Parathyroid adenoma (tissue), 2 donors: ENCODE results near the gene PARS2.

Experiments used
- H2AFZ ChIP-seq: fragments of 300-600 bp; sonication (generic); one replicate; pipeline ENCODE4 v1.7.0; 2017; ENCODE audit warnings: antibody characterized with exemption, mild to moderate bottlenecking
- H3K27ac ChIP-seq: fragments of 300-600 bp; sonication (generic); one replicate; pipeline ENCODE4 v1.7.0; 2017
- H3K27me3 ChIP-seq: fragments of 300-600 bp; sonication (generic); one replicate; pipeline ENCODE4 v1.7.0; 2017; ENCODE audit warnings: low read length; ENCODE audit not compliant: control insufficient read depth, insufficient read depth
- H3K36me3 ChIP-seq: fragments of 300-600 bp; sonication (generic); one replicate; pipeline ENCODE4 v1.7.0; 2017; ENCODE audit warnings: low read length; ENCODE audit not compliant: control insufficient read depth, insufficient read depth
- H3K4me1 ChIP-seq: fragments of 300-600 bp; sonication (generic); one replicate; pipeline ENCODE4 v1.7.0; 2017; ENCODE audit warnings: control low read depth
- H3K4me2 ChIP-seq: fragments of 300-600 bp; sonication (generic); one replicate; pipeline ENCODE4 v1.7.0; 2017; ENCODE audit warnings: low read length
- H3K4me3 ChIP-seq: fragments of 300-600 bp; sonication (generic); one replicate; pipeline ENCODE4 v1.7.0; 2017; ENCODE audit warnings: low read depth, low read length
- H3K79me2 ChIP-seq: fragments of 300-600 bp; sonication (generic); one replicate; pipeline ENCODE4 v1.7.0; 2017; ENCODE audit warnings: control low read depth
- H3K9ac ChIP-seq: fragments of 300-600 bp; sonication (generic); one replicate; pipeline ENCODE4 v1.7.0; 2017; ENCODE audit warnings: mild to moderate bottlenecking
- H3K9me3 ChIP-seq: fragments of 300-600 bp; sonication (generic); one replicate; pipeline ENCODE4 v1.7.0; 2017; ENCODE audit warnings: low read length; ENCODE audit not compliant: control insufficient read depth
- TF ChIP-seq, protein P1 (sequence below): fragments of 300-600 bp; sonication (generic); IDR thresholded peaks from one replicate; pipeline ENCODE4 v1.7.0; 2017; ENCODE audit warnings: antibody characterized with exemption, mild to moderate bottlenecking
- donor health status: primary hyperparathyroidism.

The PARS2 gene

DNA sequence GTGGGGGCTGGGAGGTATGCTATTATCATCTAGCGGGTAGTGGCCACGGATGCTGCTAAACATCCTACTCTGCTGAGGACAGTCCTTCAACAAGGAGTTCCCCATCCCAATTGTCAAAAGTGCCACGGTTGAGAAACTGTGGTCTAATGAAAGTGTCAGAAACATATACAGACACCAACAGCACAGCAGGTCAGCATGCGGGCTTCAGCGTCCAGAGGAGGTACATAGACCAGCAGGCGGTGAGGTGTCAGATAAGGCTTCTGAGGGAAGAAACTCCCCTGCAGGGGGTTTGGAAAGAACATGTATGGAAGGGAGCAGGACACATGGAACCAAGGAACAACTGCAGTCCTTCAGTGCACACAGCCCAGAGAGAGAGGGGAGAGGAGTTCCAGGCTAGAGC lies 53.5 kb downstream of the PARS2 start:
- no peaks in the 10 kb centered on the region for H3K9me3 ChIP-seq
- H2AFZ ChIP-seq, result no peak overlapping the region
- H3K9ac ChIP-seq, result no peak overlapping the region
- no peaks in the 10 kb centered on the region for H3K36me3 ChIP-seq
- TF ChIP-seq, protein P1, sequence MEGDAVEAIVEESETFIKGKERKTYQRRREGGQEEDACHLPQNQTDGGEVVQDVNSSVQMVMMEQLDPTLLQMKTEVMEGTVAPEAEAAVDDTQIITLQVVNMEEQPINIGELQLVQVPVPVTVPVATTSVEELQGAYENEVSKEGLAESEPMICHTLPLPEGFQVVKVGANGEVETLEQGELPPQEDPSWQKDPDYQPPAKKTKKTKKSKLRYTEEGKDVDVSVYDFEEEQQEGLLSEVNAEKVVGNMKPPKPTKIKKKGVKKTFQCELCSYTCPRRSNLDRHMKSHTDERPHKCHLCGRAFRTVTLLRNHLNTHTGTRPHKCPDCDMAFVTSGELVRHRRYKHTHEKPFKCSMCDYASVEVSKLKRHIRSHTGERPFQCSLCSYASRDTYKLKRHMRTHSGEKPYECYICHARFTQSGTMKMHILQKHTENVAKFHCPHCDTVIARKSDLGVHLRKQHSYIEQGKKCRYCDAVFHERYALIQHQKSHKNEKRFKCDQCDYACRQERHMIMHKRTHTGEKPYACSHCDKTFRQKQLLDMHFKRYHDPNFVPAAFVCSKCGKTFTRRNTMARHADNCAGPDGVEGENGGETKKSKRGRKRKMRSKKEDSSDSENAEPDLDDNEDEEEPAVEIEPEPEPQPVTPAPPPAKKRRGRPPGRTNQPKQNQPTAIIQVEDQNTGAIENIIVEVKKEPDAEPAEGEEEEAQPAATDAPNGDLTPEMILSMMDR, result no peak
- H3K79me2 ChIP-seq, result no peaks in the 10 kb centered on the region
- H3K27me3 ChIP-seq, result no peaks in the 10 kb centered on the region
- no peak overlapping the region for H3K27ac ChIP-seq
- no peak overlapping the region for H3K4me3 ChIP-seq
- no peak overlapping the region for H3K4me2 ChIP-seq
- H3K4me1 ChIP-seq, result no peaks in the 10 kb centered on the region

DNA sequence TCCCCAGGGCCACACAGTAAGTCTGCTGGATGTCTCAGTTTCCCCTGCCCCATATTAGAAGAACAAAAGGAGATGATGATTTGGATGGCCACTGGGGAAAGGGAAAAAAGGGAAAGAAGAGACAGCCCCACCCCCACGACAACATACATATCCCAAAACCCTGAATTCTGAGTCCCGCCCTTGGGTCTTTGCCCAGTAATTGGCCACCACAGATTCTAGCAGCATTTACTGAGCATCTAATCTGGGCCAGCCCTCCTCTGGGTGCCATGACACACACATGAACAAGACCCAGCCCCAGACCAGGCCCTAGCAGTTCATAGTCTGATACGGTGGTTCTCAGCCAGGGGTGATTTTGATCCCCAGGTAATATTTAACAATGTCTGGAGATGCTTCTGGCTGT lies 53.9 kb downstream of the PARS2 start:
- H2AFZ ChIP-seq, result no peak overlapping the region
- no peaks in the 10 kb centered on the region for H3K9me3 ChIP-seq
- H3K27ac ChIP-seq, result no peak overlapping the region
- H3K27me3 ChIP-seq, result no peaks in the 10 kb centered on the region
- no peak overlapping the region for H3K4me2 ChIP-seq
- no peaks in the 10 kb centered on the region for H3K36me3 ChIP-seq
- H3K4me1 ChIP-seq, result no peaks in the 10 kb centered on the region
- H3K79me2 ChIP-seq, result no peaks in the 10 kb centered on the region
- TF ChIP-seq, protein P1, result no peak
- no peak overlapping the region for H3K4me3 ChIP-seq
- H3K9ac ChIP-seq, result no peak overlapping the region

DNA sequence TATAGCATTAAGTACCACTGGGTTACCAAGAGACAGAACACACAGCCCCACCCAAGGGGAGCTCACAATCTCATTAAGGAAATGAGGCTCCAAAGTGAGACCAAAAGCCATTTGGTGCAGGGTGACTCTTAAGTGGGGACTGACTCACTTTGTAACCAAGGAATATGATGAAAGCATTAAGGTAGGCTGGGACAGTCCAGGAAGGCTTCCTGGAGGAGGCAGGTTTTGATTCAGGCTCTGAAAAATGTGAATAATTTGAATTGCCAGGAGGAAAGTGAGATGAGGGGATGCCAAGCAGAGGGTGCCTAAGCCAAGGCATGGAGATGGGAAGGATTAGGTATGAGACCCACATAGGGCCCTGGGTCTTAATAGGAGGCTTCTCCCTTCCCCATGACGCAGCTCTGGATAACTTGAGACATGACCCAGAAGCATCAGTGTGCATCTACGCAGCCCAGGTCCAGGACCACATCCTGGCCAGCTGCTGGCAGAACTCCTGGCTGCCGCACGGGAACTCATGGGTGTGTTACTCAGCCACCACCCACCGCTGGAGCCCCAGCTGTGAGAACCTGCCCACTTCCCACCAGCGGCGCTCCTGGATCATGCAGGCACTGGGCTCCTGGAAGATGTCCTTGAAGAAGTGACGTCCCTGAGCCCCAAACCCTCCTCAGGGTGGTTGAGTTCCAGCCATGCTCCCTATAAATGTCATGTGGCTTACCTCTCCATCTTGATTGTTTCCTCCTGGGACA lies 54.6 kb downstream of the PARS2 start:
- no peaks in the 10 kb centered on the region for H3K9me3 ChIP-seq
- no peaks in the 10 kb centered on the region for H3K27me3 ChIP-seq
- H3K4me3 ChIP-seq, result no peak overlapping the region
- H3K79me2 ChIP-seq, result no peaks in the 10 kb centered on the region
- H3K9ac ChIP-seq, result no peak overlapping the region
- no peaks in the 10 kb centered on the region for H3K4me1 ChIP-seq
- TF ChIP-seq, protein P1, result no peak
- H3K4me2 ChIP-seq, result no peak overlapping the region
- H2AFZ ChIP-seq, result no peak overlapping the region
- H3K36me3 ChIP-seq, result no peaks in the 10 kb centered on the region
- no peak overlapping the region for H3K27ac ChIP-seq

DNA sequence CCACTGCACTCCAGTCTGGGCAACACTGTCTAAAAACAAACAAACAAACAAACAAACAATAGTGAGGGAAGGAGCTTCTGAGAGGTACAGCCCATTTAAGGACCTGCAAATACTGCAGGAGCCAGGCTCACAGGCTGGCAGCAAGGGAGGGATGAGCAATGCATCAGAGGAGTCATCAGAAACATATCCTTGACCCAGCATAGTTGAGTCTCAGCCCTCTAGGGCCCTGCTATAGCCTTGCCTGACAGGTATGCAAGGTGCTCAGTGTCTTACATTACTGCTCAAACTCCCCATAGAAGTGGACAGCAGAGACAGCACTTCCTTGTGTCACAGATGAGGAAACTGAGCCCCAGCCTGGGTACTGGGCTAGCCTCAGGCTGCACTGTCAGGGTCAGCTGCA lies 55.9 kb downstream of the PARS2 start:
- no peak overlapping the region for H3K27ac ChIP-seq
- H3K4me2 ChIP-seq, result no peak overlapping the region
- H3K9me3 ChIP-seq, result no peaks in the 10 kb centered on the region
- no peak overlapping the region for H3K4me3 ChIP-seq
- no peak overlapping the region for H2AFZ ChIP-seq
- no peaks in the 10 kb centered on the region for H3K4me1 ChIP-seq
- H3K36me3 ChIP-seq, result no peaks in the 10 kb centered on the region
- TF ChIP-seq, protein P1, result no peak
- H3K79me2 ChIP-seq, result no peaks in the 10 kb centered on the region
- no peaks in the 10 kb centered on the region for H3K27me3 ChIP-seq
- no peak overlapping the region for H3K9ac ChIP-seq
